ES-I3 (cell line): ENCODE data around the gene PTGDS.

Source experiments
- H3K36me3 ChIP-seq: 2 replicates; pipeline ENCODE4 v1.6.1; 2013; ENCODE audit warnings: mild to moderate bottlenecking, low read length, control low read depth, moderate library complexity; ENCODE audit not compliant: insufficient read depth
- H3K4me1 ChIP-seq: 2 replicates; pipeline ENCODE4 v1.6.1; 2013; ENCODE audit warnings: mild to moderate bottlenecking, control low read depth, low read length; ENCODE audit not compliant: insufficient read depth
- H3K9ac ChIP-seq: 2 replicates; pipeline ENCODE4 v1.6.1; 2013; ENCODE audit warnings: low read depth, mild to moderate bottlenecking, low read length, moderate library complexity
- H3K9me3 ChIP-seq: 2 replicates; pipeline ENCODE4 v1.6.1; 2013; ENCODE audit warnings: mild to moderate bottlenecking, low read length, moderate library complexity; ENCODE audit not compliant: control insufficient read depth, insufficient read depth

Gene PTGDS

GRCh38 chr9:137007108-137007815, 30.0 kb downstream of the PTGDS start:
- H3K36me3 ChIP-seq: no peaks in the 10 kb centered on the region
- no peaks in the 10 kb centered on the region for H3K9me3 ChIP-seq
- H3K9ac ChIP-seq: no peak overlapping the region
- no peaks in the 10 kb centered on the region for H3K4me1 ChIP-seq

GRCh38 chr9:137007816-137008270, 30.5 kb downstream of the PTGDS start:
- H3K36me3 ChIP-seq: no peaks in the 10 kb centered on the region
- no peak overlapping the region for H3K9ac ChIP-seq
- H3K4me1 ChIP-seq: no peaks in the 10 kb centered on the region
- no peaks in the 10 kb centered on the region for H3K9me3 ChIP-seq

DNA sequence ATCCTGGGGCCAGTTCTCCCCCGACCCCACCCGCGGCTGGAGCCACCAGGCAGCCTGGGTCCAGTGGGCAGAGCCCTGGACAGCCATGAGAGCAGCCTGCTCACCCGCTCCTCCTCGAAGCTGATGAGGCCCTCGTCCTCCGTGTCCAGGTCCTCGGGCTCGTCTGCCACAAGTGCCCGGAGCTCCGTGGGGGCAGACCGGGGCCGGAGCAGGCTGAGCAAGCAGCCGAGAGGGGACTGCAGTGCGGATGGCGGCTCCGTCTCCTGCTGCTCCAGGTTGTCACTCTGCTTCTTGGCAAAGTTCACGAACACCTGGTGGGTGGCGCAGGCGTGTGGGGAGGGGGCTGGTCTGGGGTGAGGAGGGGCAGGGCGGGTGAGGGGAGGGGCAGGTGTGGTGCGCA, 31.0 kb downstream of the PTGDS start:
- no peaks in the 10 kb centered on the region for H3K9me3 ChIP-seq
- H3K4me1 ChIP-seq: no peaks in the 10 kb centered on the region
- no peak overlapping the region for H3K9ac ChIP-seq
- no peaks in the 10 kb centered on the region for H3K36me3 ChIP-seq

GRCh38 chr9:137009217-137009616, 31.9 kb downstream of the PTGDS start:
- H3K36me3 ChIP-seq: no peaks in the 10 kb centered on the region
- H3K9ac ChIP-seq: no peak overlapping the region

GRCh38 chr9:137009938-137010732, 32.8 kb downstream of the PTGDS start:
- no peaks in the 10 kb centered on the region for H3K4me1 ChIP-seq
- no peaks in the 10 kb centered on the region for H3K36me3 ChIP-seq
- H3K9me3 ChIP-seq: no peaks in the 10 kb centered on the region
- no peak overlapping the region for H3K9ac ChIP-seq

More at GRCh38 chr9:137009217-137009616, 31.9 kb downstream of the PTGDS start:
- Histone ChIP-seq H3K4me1 (no peaks in the 10 kb centered on the region), H3K9me3 (no peaks in the 10 kb centered on the region)

GRCh38 chr9:137011156-137011555, 33.9 kb downstream of the PTGDS start:
- Histone ChIP-seq H3K36me3 (no peaks in the 10 kb centered on the region), H3K9me3 (no peaks in the 10 kb centered on the region), H3K4me1 (no peaks in the 10 kb centered on the region), H3K9ac (no peak overlapping the region)

GRCh38 chr9:137011907-137012675, 34.8 kb downstream of the PTGDS start:
- no peak overlapping the region for H3K9ac ChIP-seq
- H3K9me3 ChIP-seq: no peaks in the 10 kb centered on the region
- no peaks in the 10 kb centered on the region for H3K4me1 ChIP-seq
- H3K36me3 ChIP-seq: no peaks in the 10 kb centered on the region

GRCh38 chr9:137012694-137013570, 35.6 kb downstream of the PTGDS start:
- H3K9me3 ChIP-seq: no peaks in the 10 kb centered on the region
- no peaks in the 10 kb centered on the region for H3K4me1 ChIP-seq
- H3K36me3 ChIP-seq: no peaks in the 10 kb centered on the region
- no peak overlapping the region for H3K9ac ChIP-seq

GRCh38 chr9:137013571-137013940, 36.3 kb downstream of the PTGDS start:
- H3K9ac ChIP-seq: no peak overlapping the region
- no peaks in the 10 kb centered on the region for H3K9me3 ChIP-seq
- H3K4me1 ChIP-seq: no peaks in the 10 kb centered on the region
- H3K36me3 ChIP-seq: no peaks in the 10 kb centered on the region

GRCh38 chr9:137014166-137014565, 36.9 kb downstream of the PTGDS start:
- H3K4me1 ChIP-seq: no peaks in the 10 kb centered on the region
- no peaks in the 10 kb centered on the region for H3K36me3 ChIP-seq
- H3K9me3 ChIP-seq: no peaks in the 10 kb centered on the region
- no peak overlapping the region for H3K9ac ChIP-seq

DNA sequence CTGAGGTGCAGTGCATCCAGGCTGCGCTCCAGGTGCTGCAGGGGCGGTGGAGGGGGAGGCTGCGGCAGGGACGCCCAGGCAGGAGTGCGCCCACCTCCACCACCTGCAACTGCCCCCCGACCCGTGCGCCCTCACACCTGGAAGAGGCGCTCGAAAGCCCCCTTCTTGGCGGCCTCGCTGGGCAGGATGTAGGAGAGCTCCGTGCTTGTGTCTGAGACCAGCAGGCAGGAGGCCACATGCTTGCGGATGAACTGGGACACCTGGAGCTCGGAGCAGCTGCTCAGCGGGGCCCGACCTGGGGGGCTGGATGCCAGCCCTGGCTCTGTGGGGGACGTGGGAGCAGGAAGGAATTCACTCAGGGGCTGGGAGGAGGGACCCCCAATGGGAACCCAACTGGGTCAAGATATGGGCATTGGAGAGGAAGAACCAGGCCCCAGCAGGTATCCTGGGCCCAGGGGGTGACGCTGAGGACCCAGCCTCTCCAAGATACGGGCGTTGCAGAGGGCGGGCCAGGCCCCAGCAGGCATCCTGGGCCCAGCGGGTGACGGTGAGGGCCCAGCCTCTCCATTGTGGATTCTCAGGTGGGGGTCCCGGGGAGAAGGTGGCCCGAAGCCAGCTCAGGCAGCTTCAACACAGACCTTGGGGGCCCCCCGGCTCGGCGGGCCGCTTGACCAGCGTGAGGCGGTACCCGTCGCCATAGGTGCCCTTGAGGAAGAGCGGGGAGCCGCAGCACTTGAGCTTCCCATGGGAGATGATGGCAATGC, 37.7 kb downstream of the PTGDS start:
- H3K4me1 ChIP-seq: no peaks in the 10 kb centered on the region
- no peaks in the 10 kb centered on the region for H3K9me3 ChIP-seq
- no peaks in the 10 kb centered on the region for H3K36me3 ChIP-seq
- no peak overlapping the region for H3K9ac ChIP-seq

- H3K4me1 ChIP-seq: no peaks in the 10 kb centered on the region
- H3K9me3 ChIP-seq: no peaks in the 10 kb centered on the region
- no peak overlapping the region for H3K9ac ChIP-seq
- H3K36me3 ChIP-seq: no peaks in the 10 kb centered on the region
Measured at GRCh38 chr9:137015540-137015930, 38.2 kb downstream of the PTGDS start.

GRCh38 chr9:137015976-137016375, 38.7 kb downstream of the PTGDS start:
- Histone ChIP-seq H3K4me1 (no peaks in the 10 kb centered on the region), H3K9me3 (no peaks in the 10 kb centered on the region), H3K36me3 (no peaks in the 10 kb centered on the region), H3K9ac (no peak overlapping the region)
